ENCODE results near the gene CTBP2.

CTBP2 gene

GRCh38 chr10:124955243-124955642 is 205.1 kb downstream of the CTBP2 start:
- no peak for DNase-seq

GRCh38 chr10:124953421-124953820 is 206.9 kb downstream of the CTBP2 start:
- no peak for DNase-seq

GRCh38 chr10:124952123-124952522 is 208.2 kb downstream of the CTBP2 start:
- DNase-seq, result no peak

GRCh38 chr10:124949543-124949942 is 210.8 kb downstream of the CTBP2 start:
- no peak for DNase-seq

- DNase-seq, result no peak
Observed at GRCh38 chr10:124946945-124947344, 213.4 kb downstream of the CTBP2 start.

- DNase-seq, result no peak
Observed at GRCh38 chr10:124944982-124945381, 215.4 kb downstream of the CTBP2 start.

- DNase-seq, result no peak
Observed at GRCh38 chr10:124943301-124944092, 216.9 kb downstream of the CTBP2 start.

- DNase-seq, result no peak
Observed at GRCh38 chr10:124942317-124943169, 217.8 kb downstream of the CTBP2 start.

GRCh38 chr10:124941823-124942222 is 218.5 kb downstream of the CTBP2 start, which contains the start of gene ZRANB1:
Gene ZRANB1 (plus strand): TSS chr10:124942123. CDS start chr10:124942494, 371 bp downstream.
- DNase-seq, result no peak

GRCh38 chr10:124939290-124939689 is 221.1 kb downstream of the CTBP2 start:
- DNase-seq, result no peak

GRCh38 chr10:124936813-124937212 is 223.6 kb downstream of the CTBP2 start:
- DNase-seq, result no peak

GRCh38 chr10:124935946-124936345 is 224.4 kb downstream of the CTBP2 start:
- no peak for DNase-seq

Measured in stimulated activated CD4-positive, alpha-beta T cell treated with anti-CD3 and anti-CD28 coated beads, Interleukin-2, amount 100 ng/mL, for 48 hours (primary cell).